H1 (cell line): ENCODE measurements around the gene SS18.

Experiments
- CTCF ChIP-seq, 3 experiments: IDR thresholded peaks; 1 replicate in 2 of 3; 2 replicates in 1 of 3; pipeline versions ENCODE4 v1.5.1 to v1.6.1; 2011; ENCODE audit warnings: low read length in 3 of 3, mild to moderate bottlenecking in 3 of 3, inconsistent platforms in 2 of 3, low read depth in 1 of 3, moderate library complexity in 1 of 3; ENCODE audit not compliant: insufficient read depth in 1 of 3; ENCODE audit errors: control extremely low read depth in 1 of 3
- EZH2 ChIP-seq: fragments of 200-600 bp; sonication (generic); IDR thresholded peaks from 2 replicates; pipeline ENCODE4 v1.7.1; 2012; ENCODE audit warnings: low read depth, mild to moderate bottlenecking, moderate library complexity, low read length, inconsistent platforms; ENCODE audit not compliant: severe bottlenecking
- NRF1 ChIP-seq: IDR thresholded peaks from 2 replicates; pipeline ENCODE4 v1.6.1; 2011; ENCODE audit warnings: mild to moderate bottlenecking, low read depth, low read length, improper control_type of control experiment
- SP1 ChIP-seq: IDR thresholded peaks from 2 replicates; pipeline ENCODE4 v1.6.1; 2011; ENCODE audit warnings: low read depth, low read length
- TAF1 ChIP-seq: IDR thresholded peaks from 2 replicates; pipeline ENCODE4 v1.6.1; 2011; ENCODE audit warnings: mild to moderate bottlenecking, low read depth, low read length
- TBP ChIP-seq: IDR thresholded peaks from 2 replicates; pipeline ENCODE4 v1.6.1; 2011; ENCODE audit warnings: low read depth, low read length, improper control_type of control experiment

- TF ChIP-seq EZH2 = no peak
- no peak for TF ChIP-seq NRF1
- no peak for TF ChIP-seq TAF1
- no peak for TF ChIP-seq SP1
- no peak for TF ChIP-seq CTCF (IDR thresholded peaks at IDR 0.05; ENCODE audit: control extremely low read depth in 1 of 3, insufficient read depth in 1 of 3, low read depth in 1 of 3, low read length in 3 of 3)
- no peak for TF ChIP-seq TBP
Measured at GRCh38 chr18:26088487-26088886, 1.9 kb downstream of the SS18 start.
